MM.1S (cell line): ENCODE data around the gene ZNF586.
A peak's percentile ranks its signal among the peaks of the same experiment; 100 is the strongest.
"Not testable (repeated sequence)": the region's sequence is repeated elsewhere in the genome, so short reads cannot be mapped to it uniquely, and the experiment has no call there.

Experiments used
- DNase-seq: peaks from one replicate; pipeline ENCODE4 v3.0.0-alpha.2; 2015
- H2AFZ ChIP-seq: fragments of 300-600 bp; sonication (generic); 2 replicates; pipeline ENCODE4 v1.6.0; 2016; ENCODE audit warnings: antibody characterized with exemption, low read length
- H3F3A ChIP-seq: fragments of 300-600 bp; sonication (generic); 2 replicates; pipeline ENCODE4 v1.6.1; 2016; ENCODE audit warnings: mild to moderate bottlenecking, antibody characterized with exemption, low read length, moderate library complexity, mixed read lengths; ENCODE audit not compliant: insufficient read depth
- H3K27ac ChIP-seq: fragments of 300-600 bp; sonication (generic); 2 replicates; pipeline ENCODE4 v1.5.1; 2016; ENCODE audit warnings: mild to moderate bottlenecking, low read length
- H3K27me3 ChIP-seq: fragments of 300-600 bp; sonication (generic); replicated peaks from 2 replicates; pipeline ENCODE4 v1.6.0; 2016; ENCODE audit warnings: low read length; ENCODE audit not compliant: insufficient read depth
- H3K36me3 ChIP-seq: fragments of 300-600 bp; sonication (generic); replicated peaks from 2 replicates; pipeline ENCODE4 v1.6.1; 2016; ENCODE audit warnings: mild to moderate bottlenecking, low read length, mixed read lengths; ENCODE audit not compliant: insufficient read depth
- H3K4me1 ChIP-seq: fragments of 300-600 bp; sonication (generic); 2 replicates; pipeline ENCODE4 v1.6.1; 2016; ENCODE audit warnings: low read length, mixed read lengths
- H3K4me2 ChIP-seq: fragments of 300-600 bp; sonication (generic); 2 replicates; pipeline ENCODE4 v1.6.0; 2016; ENCODE audit warnings: low read depth, low read length
- H3K4me3 ChIP-seq: fragments of 300-600 bp; sonication (generic); 2 replicates; pipeline ENCODE4 v1.5.1; 2016; ENCODE audit warnings: low read length, mixed read lengths
- H3K79me2 ChIP-seq: fragments of 300-600 bp; sonication (generic); 2 replicates; pipeline ENCODE4 v1.6.1; 2016; ENCODE audit warnings: mixed run types, low read length, mixed read lengths
- H3K9ac ChIP-seq: fragments of 300-600 bp; sonication (generic); 2 replicates; pipeline ENCODE4 v1.6.1; 2016; ENCODE audit warnings: low read length, mixed read lengths
- H3K9me2 ChIP-seq: fragments of 300-600 bp; sonication (generic); replicated peaks from 2 replicates; pipeline ENCODE4 v1.6.1; 2016; ENCODE audit warnings: mild to moderate bottlenecking, low read length, mixed read lengths; ENCODE audit not compliant: insufficient read depth
- H3K9me3 ChIP-seq: fragments of 300-600 bp; sonication (generic); replicated peaks from 2 replicates; pipeline ENCODE4 v1.6.1; 2016; ENCODE audit warnings: mild to moderate bottlenecking, low read length, mixed read lengths; ENCODE audit not compliant: insufficient read depth
- H4K20me1 ChIP-seq: fragments of 300-600 bp; sonication (generic); 2 replicates; pipeline ENCODE4 v1.6.1; 2016; ENCODE audit warnings: mild to moderate bottlenecking, low read length, moderate library complexity, mixed read lengths; ENCODE audit not compliant: insufficient read depth
- CTCF ChIP-seq: fragments of 300-600 bp; sonication (generic); IDR thresholded peaks from 2 replicates; pipeline ENCODE4 v1.5.1; 2016; ENCODE audit warnings: antibody characterized with exemption, low read length, mixed read lengths
- EZH2 ChIP-seq: fragments of 300-600 bp; sonication (generic); optimal IDR thresholded peaks from 2 replicates; pipeline ENCODE3; 2017; ENCODE audit warnings: low read depth, mild to moderate bottlenecking, antibody characterized with exemption, low read length, mixed read lengths
- EZH2phosphoT487 ChIP-seq: fragments of 300-600 bp; sonication (generic); IDR thresholded peaks from 2 replicates; pipeline ENCODE4 v1.6.1; 2018; ENCODE audit warnings: antibody characterized with exemption, low read length

The ZNF586 gene

GRCh38 chr19:57820599-57820998 is 51.1 kb downstream of the ZNF586 start:
- Histone ChIP-seq H3F3A (no peaks in the 10 kb centered on the region; the same call in 1 of the 2 replicates), H3K9me3 (no peaks in the 10 kb centered on the region), H4K20me1 (no peaks in the 10 kb centered on the region), H3K27ac (no peak overlapping the region), H3K4me1 (no peaks in the 10 kb centered on the region), H3K9ac (peak overlapping the region; percentile 88; the same call in 1 of the 2 replicates), H3K4me3 (peak overlapping the region; percentile 100), H3K9me2 (no peaks in the 10 kb centered on the region), H3K27me3 (no peaks in the 10 kb centered on the region), H3K79me2 (peaks cover 61% of the 10 kb centered on the region), H3K36me3 (no peaks in the 10 kb centered on the region), H3K4me2 (peak overlapping the region; percentile 84), H2AFZ (no peak overlapping the region)
- TF ChIP-seq EZH2 (no peak), CTCF (no peak), EZH2phosphoT487 (no peak)
- DNase-seq, result no peak

DNA sequence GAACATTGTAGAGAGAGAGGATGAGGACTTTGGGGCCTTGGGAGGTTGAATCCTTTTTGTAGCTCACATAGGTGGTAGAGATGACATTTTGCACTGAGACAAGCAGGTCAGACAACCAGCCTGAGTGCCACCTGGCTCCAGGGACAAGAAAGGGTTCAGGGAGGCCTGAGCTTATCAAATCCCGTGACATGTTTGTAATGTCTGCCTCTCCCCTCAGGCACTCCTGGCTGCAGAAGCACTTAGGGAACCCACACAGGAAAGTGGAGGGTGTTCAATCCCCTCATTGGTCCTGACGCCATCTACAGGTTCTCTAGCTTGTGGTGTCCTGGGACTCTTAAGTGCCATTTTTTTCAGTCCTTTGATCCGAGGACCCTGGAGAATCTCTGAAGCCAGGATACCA is 51.6 kb downstream of the ZNF586 start:
- not testable (repeated sequence) for DNase-seq, H3K27me3 ChIP-seq, H3K9me2 ChIP-seq, H3K27ac ChIP-seq, H3F3A ChIP-seq, H3K4me2 ChIP-seq, H3K9ac ChIP-seq, H3K4me3 ChIP-seq, H3K4me1 ChIP-seq, H4K20me1 ChIP-seq, H3K9me3 ChIP-seq, H2AFZ ChIP-seq, H3K36me3 ChIP-seq
- H3K79me2 ChIP-seq, result peaks cover 66% of the 10 kb centered on the region

- not testable (repeated sequence) for H3K36me3 ChIP-seq, H3K4me2 ChIP-seq, H3K9ac ChIP-seq, DNase-seq, H3K4me3 ChIP-seq, H3K27me3 ChIP-seq, H3F3A ChIP-seq, H3K9me3 ChIP-seq, H4K20me1 ChIP-seq, H2AFZ ChIP-seq, H3K9me2 ChIP-seq, H3K4me1 ChIP-seq, H3K27ac ChIP-seq
- peaks cover 70% of the 10 kb centered on the region for H3K79me2 ChIP-seq
These were observed 52.0 kb downstream of the ZNF586 start for GRCh38 chr19:57821501-57821900.

GRCh38 chr19:57823155-57823554 is 53.7 kb downstream of the ZNF586 start:
- H3K79me2 ChIP-seq, result peaks cover 82% of the 10 kb centered on the region
- not testable (repeated sequence) for H3K4me1 ChIP-seq, H3K9me2 ChIP-seq, H3K9me3 ChIP-seq, H4K20me1 ChIP-seq, DNase-seq, H3K27ac ChIP-seq, H3K27me3 ChIP-seq, H3K9ac ChIP-seq, H3K36me3 ChIP-seq, H3F3A ChIP-seq, H2AFZ ChIP-seq, H3K4me3 ChIP-seq, H3K4me2 ChIP-seq

DNA sequence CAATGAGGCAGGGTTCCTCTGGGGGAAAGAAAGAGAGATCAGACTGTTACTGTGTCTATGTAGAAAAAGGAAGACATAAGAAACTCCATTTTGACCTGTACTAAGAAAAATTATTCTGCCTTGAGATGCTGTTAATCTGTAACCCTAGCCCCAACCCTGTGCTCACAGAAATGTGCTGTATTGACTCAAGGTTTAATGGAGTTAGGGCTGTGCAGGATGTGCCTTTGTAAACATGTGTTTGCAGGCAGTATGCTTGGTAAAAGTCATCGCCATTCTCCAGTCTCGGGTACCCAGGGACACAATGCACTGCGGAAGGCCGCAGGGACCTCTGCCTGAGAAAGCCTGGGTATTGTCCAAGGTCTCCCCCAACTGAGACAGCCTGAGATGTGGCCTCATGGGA is 54.1 kb downstream of the ZNF586 start:
- not testable (repeated sequence) for H3K4me2 ChIP-seq, H2AFZ ChIP-seq

More for the DNA sequence above, 54.1 kb downstream of the ZNF586 start:
- H3K27me3 ChIP-seq, H3K4me1 ChIP-seq, H4K20me1 ChIP-seq, H3K4me3 ChIP-seq, DNase-seq, H3K9me2 ChIP-seq, H3K27ac ChIP-seq, H3K9ac ChIP-seq, H3K9me3 ChIP-seq, H3K36me3 ChIP-seq, H3F3A ChIP-seq: not testable (repeated sequence)
- H3K79me2 ChIP-seq, result peaks cover 85% of the 10 kb centered on the region
